IPS-18c (cell line): Measurements from ENCODE around the gene GABARAPL2.
"Not testable (repeated sequence)": the region's sequence is repeated elsewhere in the genome, so short reads cannot be mapped to it uniquely, and the experiment has no call there.

Source experiments
- H3K4me3 ChIP-seq: 2 replicates; pipeline ENCODE4 v1.7.0; 2013; ENCODE audit warnings: low read depth, mild to moderate bottlenecking, low read length, moderate library complexity; ENCODE audit not compliant: insufficient read depth
- H3K9me3 ChIP-seq: one replicate; pipeline ENCODE4 v1.6.1; 2013; ENCODE audit warnings: mild to moderate bottlenecking, low read length, moderate library complexity; ENCODE audit not compliant: control insufficient read depth, insufficient read depth

The GABARAPL2 gene

GRCh38 chr16:75546293-75546692, 19.9 kb upstream of the GABARAPL2 start:
- no peak overlapping the region for H3K4me3 ChIP-seq
- no peaks in the 10 kb centered on the region for H3K9me3 ChIP-seq

DNA sequence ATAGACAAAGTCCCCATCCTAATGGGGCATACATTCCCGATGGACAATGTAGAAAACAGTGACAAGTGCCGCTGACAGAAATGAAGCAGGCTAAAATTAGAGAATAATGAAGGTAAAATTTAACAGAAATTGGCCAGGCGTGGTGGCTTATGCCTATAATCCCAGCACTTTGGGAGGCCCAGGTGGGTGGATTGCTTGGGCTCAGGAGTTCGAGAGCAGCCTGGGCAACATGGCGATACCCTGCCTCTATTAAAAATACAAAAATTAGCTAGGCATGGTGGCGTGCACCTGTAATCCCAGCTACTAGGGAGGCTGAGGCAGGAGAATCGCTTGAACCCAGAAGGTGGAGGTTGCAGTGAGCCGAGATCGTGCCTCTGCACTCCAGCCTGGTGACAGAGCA, 17.7 kb upstream of the GABARAPL2 start:
- H3K9me3 ChIP-seq, H3K4me3 ChIP-seq: not testable (repeated sequence)

DNA sequence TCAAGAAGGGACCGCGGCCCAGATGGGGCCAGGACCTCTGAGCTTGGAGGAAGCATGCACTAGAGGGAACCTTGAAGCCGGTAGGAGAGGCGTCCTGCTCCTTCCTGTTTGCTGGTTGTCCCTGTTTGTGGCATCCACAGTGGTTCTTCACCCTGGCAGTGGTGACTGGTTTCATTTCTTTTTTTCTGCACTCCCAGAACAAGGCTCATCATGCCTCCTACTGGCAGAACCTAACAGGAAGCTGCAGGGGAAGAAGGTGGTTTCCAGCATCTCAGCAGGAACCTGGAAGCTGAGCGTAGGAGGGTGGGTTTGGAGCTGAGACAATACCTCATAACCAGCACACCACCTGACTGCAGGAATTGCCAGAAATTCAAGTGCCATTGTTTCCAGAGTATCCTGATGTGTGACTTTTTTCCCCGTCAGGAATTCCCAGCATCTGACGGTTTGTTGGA, 15.9 kb upstream of the GABARAPL2 start:
- H3K9me3 ChIP-seq = no peaks in the 10 kb centered on the region
- no peak overlapping the region for H3K4me3 ChIP-seq

- H3K9me3 ChIP-seq = no peaks in the 10 kb centered on the region
- H3K4me3 ChIP-seq = no peak overlapping the region
Measured at GRCh38 chr16:75552951-75553350, 13.2 kb upstream of the GABARAPL2 start.

- Histone ChIP-seq H3K4me3 (peak overlapping the region; percentile 80), H3K9me3 (no peaks in the 10 kb centered on the region)
Measured at GRCh38 chr16:75555213-75555706, 10.9 kb upstream of the GABARAPL2 start.

GRCh38 chr16:75555707-75556430, 10.3 kb upstream of the GABARAPL2 start, which contains the start of gene TMEM231:
TMEM231 (minus strand) TSS chr16:75556252; CDS start chr16:75556209, 43 bp downstream.
- Histone ChIP-seq H3K4me3 (peak within 1 kb of the TSS; percentile 80), H3K9me3 (no peaks in the 10 kb centered on the region)

GRCh38 chr16:75556431-75556950, 9.7 kb upstream of the GABARAPL2 start:
- Histone ChIP-seq H3K4me3 (peak overlapping the region; percentile 80; the same call in 1 of the 2 replicates), H3K9me3 (no peaks in the 10 kb centered on the region)

- Histone ChIP-seq H3K9me3 (no peaks in the 10 kb centered on the region), H3K4me3 (no peak overlapping the region)
Measured at GRCh38 chr16:75558846-75559401, 7.3 kb upstream of the GABARAPL2 start.

- no peak overlapping the region for H3K4me3 ChIP-seq
- no peaks in the 10 kb centered on the region for H3K9me3 ChIP-seq
Measured at GRCh38 chr16:75559564-75560372, 6.4 kb upstream of the GABARAPL2 start.

GRCh38 chr16:75565640-75566039, 539 bp upstream of the GABARAPL2 start:
- Histone ChIP-seq H3K4me3 (peak overlapping the region; percentile 69), H3K9me3 (no peaks in the 10 kb centered on the region)

DNA sequence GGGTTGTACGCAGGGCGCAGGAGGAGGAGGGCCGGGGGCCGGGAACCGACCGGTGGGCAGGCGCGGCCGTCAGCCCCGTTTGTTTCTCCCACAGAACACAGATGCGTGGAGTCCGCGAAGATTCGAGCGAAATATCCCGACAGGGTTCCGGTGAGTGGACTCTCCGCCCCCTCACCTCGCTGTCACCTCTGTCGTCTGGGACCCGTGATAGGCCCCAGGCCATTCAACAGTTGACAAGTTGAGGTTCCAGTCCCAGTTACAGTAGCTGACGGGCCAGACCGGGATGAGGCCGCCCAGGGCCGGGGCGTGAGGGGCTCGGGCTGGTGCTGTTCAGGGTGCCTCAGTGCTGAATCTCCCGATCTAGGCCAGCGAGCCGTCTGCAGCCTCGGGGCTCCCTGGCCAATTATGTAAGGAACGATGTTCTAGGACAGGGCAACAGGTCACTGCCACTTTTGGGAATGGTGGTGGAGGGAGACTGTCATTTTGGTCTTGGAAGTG, 628 bp downstream of the GABARAPL2 start:
- no peaks in the 10 kb centered on the region for H3K9me3 ChIP-seq
- peak overlapping the region; percentile 69 for H3K4me3 ChIP-seq

GRCh38 chr16:75567911-75568310, 1.7 kb downstream of the GABARAPL2 start:
- no peak overlapping the region for H3K4me3 ChIP-seq

DNA sequence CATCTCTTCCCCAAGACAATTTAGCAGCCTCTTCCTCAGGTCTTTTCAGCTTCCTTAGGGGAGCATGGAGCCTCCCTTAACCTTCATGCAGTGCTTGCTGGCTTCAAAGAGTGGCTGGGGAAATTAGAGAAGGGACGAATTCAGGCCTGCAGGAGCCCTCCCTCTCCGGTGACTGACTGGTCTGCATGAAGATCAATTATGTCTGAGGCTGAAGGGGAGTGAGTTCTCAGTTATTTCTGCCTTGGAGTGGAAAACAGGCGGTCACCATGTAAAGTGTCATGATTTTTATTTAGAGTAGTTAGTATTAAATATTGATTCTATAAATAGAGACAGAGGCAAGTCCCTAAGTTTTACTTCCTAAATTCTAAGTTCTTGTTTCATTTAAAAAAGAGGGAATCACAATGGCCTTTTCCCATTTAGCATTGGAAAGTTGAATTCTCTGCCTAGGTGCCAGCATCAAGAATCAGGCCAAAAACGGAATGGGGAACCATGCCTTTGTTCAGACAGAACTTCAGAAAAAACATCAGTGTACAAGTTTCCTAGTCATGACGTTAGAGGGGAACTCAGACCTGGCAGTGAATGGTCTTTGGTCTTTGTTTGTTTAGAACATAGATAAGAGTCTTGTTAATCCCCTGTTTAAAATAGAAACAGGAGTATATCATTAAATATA, 4.4 kb downstream of the GABARAPL2 start:
- H3K9me3 ChIP-seq = no peaks in the 10 kb centered on the region
- no peak overlapping the region for H3K4me3 ChIP-seq

More at GRCh38 chr16:75567911-75568310, 1.7 kb downstream of the GABARAPL2 start:
- H3K9me3 ChIP-seq = no peaks in the 10 kb centered on the region

DNA sequence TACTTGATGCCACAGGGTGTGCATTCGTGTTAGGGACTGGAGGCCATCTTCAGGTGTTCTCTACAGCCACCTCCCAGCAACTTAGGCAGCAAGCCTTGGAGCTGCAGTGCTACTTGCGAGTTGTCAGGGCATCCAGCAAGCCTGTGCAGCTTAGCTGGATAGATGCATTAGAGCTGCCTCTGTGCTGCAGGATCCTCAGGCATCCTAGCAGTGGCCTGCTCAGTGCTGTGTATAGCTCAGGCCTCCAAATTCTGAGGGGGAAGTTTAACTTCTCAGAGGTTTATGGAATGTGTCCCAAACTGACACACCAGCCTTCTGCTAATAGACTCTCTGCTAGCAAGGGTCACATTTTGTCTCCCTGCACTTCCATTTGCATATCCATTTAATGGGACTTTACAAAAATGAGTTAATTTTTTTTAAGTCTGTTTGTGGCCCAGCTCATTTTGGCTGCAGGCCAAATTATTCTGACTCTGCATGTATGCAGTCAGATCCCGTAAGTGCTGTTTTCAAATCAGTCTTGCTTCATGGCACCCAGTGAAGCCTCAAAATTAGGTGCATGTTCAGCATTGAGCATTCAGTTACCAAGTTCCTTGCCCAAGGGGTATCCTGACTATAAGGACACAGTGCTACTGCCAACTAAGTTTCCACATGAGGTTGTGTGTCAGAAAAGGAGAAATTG, 6.8 kb downstream of the GABARAPL2 start:
- Histone ChIP-seq H3K9me3 (no peaks in the 10 kb centered on the region), H3K4me3 (no peak overlapping the region)

- no peak overlapping the region for H3K4me3 ChIP-seq
- H3K9me3 ChIP-seq = no peaks in the 10 kb centered on the region
Measured at GRCh38 chr16:75573955-75574354, 7.8 kb downstream of the GABARAPL2 start.

DNA sequence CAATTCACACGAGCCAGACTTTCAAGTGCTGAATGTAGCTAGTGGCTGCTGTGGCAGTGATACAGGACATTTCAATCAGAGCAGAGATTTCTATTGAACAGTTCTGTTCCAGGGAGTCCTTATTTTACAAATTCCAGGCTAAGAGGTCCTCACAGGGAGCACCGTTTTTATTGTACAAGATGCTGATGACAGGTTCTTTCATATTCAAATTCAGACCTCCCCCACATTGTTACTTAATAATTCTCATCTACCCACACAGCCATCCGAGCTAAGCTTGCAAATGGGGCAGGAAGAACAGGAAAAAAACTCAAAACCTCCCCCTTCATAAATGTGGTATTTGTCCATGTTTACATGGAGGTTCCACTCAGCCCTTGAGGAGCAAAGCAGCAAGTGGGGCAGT, 9.8 kb downstream of the GABARAPL2 start:
- no peak overlapping the region for H3K4me3 ChIP-seq
- no peaks in the 10 kb centered on the region for H3K9me3 ChIP-seq
